ENCODE measurements around the gene SEC62. TPM values are rescaled to one million over a fixed set of nuclear protein-coding genes. Genes with fewer than 3 reads are reported as not detected.

The SEC62 gene
- polyA plus RNA-seq, 1 donor from 2014 or later: 41.9 TPM

DNA sequence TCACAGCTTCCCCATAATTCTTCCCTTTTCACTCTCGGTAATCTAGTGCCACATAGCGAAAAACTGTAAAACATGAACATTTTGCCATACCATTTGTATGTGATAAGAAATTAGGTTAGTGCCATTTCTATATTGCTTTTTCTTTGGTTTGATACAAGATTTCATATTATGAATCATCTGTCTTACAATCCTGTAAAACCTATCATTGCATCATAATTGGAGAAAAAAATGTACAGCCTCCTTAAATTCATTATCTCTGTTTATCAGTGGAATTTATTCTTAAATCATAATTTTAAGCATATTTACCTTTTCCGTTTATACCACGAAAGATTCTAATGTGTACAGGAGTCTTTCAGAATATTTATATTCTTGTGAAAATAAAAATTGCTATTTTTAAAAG, 23.8 kb downstream of the SEC62 start:
- Histone ChIP-seq H2AFZ (ENCODE audit: low read depth, low read length) (no peak overlapping the region), H4K20me1 (ENCODE audit: insufficient read depth) (no peaks in the 10 kb centered on the region), H3K27ac (ENCODE audit: low read length) (no peak overlapping the region), H3K9me3 (ENCODE audit: low read length) (no peaks in the 10 kb centered on the region), H3K79me2 (replicated peaks; ENCODE audit: insufficient read depth, low read length) (no peaks in the 10 kb centered on the region), H3K4me3 (ENCODE audit: low read length) (no peak overlapping the region), H3K9me2 (ENCODE audit: insufficient read depth, low read length) (no peaks in the 10 kb centered on the region), H3K36me3 (ENCODE audit: insufficient read depth, low read length) (peaks cover 12% of the 10 kb centered on the region), H3K9ac (ENCODE audit: low read length) (no peak overlapping the region), H3K4me2 (ENCODE audit: low read length) (no peak overlapping the region), H3K27me3 (ENCODE audit: insufficient read depth, low read depth, low read length) (no peaks in the 10 kb centered on the region), H3F3A (ENCODE audit: insufficient read depth, low read length, poor library complexity, severe bottlenecking) (no peaks in the 10 kb centered on the region)
- TF ChIP-seq POLR2AphosphoS5 (IDR thresholded peaks at IDR 0.05) (no peak), MXI1 (conservative IDR thresholded peaks at IDR 0.05; ENCODE audit: poor library complexity, severe bottlenecking) (no peak), EP300 (conservative IDR thresholded peaks at IDR 0.05; ENCODE audit: poor library complexity, severe bottlenecking) (no peak), EZH2 (IDR thresholded peaks at IDR 0.05; ENCODE audit: borderline replicate concordance, insufficient read depth, low read length, poor library complexity, severe bottlenecking) (no peak), TAF1 (IDR thresholded peaks at IDR 0.05; ENCODE audit: low read depth) (no peak), SMC3 (conservative IDR thresholded peaks at IDR 0.05; ENCODE audit: poor library complexity) (no peak), RAD21 (conservative IDR thresholded peaks at IDR 0.05) (no peak)
- TF ChIP-seq, protein P1, sequence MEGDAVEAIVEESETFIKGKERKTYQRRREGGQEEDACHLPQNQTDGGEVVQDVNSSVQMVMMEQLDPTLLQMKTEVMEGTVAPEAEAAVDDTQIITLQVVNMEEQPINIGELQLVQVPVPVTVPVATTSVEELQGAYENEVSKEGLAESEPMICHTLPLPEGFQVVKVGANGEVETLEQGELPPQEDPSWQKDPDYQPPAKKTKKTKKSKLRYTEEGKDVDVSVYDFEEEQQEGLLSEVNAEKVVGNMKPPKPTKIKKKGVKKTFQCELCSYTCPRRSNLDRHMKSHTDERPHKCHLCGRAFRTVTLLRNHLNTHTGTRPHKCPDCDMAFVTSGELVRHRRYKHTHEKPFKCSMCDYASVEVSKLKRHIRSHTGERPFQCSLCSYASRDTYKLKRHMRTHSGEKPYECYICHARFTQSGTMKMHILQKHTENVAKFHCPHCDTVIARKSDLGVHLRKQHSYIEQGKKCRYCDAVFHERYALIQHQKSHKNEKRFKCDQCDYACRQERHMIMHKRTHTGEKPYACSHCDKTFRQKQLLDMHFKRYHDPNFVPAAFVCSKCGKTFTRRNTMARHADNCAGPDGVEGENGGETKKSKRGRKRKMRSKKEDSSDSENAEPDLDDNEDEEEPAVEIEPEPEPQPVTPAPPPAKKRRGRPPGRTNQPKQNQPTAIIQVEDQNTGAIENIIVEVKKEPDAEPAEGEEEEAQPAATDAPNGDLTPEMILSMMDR (IDR thresholded peaks at IDR 0.05; ENCODE audit: poor library complexity, severe bottlenecking): no peak
- TF ChIP-seq, protein P2, sequence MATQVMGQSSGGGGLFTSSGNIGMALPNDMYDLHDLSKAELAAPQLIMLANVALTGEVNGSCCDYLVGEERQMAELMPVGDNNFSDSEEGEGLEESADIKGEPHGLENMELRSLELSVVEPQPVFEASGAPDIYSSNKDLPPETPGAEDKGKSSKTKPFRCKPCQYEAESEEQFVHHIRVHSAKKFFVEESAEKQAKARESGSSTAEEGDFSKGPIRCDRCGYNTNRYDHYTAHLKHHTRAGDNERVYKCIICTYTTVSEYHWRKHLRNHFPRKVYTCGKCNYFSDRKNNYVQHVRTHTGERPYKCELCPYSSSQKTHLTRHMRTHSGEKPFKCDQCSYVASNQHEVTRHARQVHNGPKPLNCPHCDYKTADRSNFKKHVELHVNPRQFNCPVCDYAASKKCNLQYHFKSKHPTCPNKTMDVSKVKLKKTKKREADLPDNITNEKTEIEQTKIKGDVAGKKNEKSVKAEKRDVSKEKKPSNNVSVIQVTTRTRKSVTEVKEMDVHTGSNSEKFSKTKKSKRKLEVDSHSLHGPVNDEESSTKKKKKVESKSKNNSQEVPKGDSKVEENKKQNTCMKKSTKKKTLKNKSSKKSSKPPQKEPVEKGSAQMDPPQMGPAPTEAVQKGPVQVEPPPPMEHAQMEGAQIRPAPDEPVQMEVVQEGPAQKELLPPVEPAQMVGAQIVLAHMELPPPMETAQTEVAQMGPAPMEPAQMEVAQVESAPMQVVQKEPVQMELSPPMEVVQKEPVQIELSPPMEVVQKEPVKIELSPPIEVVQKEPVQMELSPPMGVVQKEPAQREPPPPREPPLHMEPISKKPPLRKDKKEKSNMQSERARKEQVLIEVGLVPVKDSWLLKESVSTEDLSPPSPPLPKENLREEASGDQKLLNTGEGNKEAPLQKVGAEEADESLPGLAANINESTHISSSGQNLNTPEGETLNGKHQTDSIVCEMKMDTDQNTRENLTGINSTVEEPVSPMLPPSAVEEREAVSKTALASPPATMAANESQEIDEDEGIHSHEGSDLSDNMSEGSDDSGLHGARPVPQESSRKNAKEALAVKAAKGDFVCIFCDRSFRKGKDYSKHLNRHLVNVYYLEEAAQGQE (IDR thresholded peaks at IDR 0.05; ENCODE audit: borderline replicate concordance): no peak

DNA sequence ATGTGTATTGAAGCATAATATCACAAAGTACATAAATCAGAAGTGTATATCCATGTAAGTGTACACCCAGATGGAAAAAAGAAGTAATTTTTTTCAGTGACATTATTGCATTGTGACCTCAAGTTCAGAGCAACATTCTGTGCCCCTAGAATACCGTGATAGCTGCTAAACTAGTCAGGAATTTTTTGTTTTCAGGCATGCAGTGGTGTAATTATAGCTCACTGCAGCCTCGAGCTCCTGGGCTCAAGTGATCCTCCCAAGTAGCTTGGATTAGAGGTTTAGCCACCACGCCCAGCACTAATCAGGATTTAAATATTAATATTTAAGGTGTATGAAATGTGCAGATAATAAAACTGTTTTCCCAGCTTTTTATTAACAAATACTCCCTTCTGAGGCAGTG, 25.5 kb downstream of the SEC62 start:
- H3K9me3 ChIP-seq (ENCODE audit: low read length): no peaks in the 10 kb centered on the region
- H3K27ac ChIP-seq (ENCODE audit: low read length): no peak overlapping the region
- H3K36me3 ChIP-seq (ENCODE audit: insufficient read depth, low read length): peaks cover 20% of the 10 kb centered on the region
- H2AFZ ChIP-seq (ENCODE audit: low read depth, low read length): no peak overlapping the region
- no peaks in the 10 kb centered on the region for H3K9me2 ChIP-seq (ENCODE audit: insufficient read depth, low read length)
- H3F3A ChIP-seq (ENCODE audit: insufficient read depth, low read length, poor library complexity, severe bottlenecking): no peaks in the 10 kb centered on the region
- H4K20me1 ChIP-seq (ENCODE audit: insufficient read depth): no peaks in the 10 kb centered on the region
- H3K9ac ChIP-seq (ENCODE audit: low read length): no peak overlapping the region
- TF ChIP-seq POLR2AphosphoS5 (IDR thresholded peaks at IDR 0.05): no peak
- no peak for TF ChIP-seq MXI1 (conservative IDR thresholded peaks at IDR 0.05; ENCODE audit: poor library complexity, severe bottlenecking)
- TF ChIP-seq TAF1 (IDR thresholded peaks at IDR 0.05; ENCODE audit: low read depth): no peak
- TF ChIP-seq, protein P2 (IDR thresholded peaks at IDR 0.05; ENCODE audit: borderline replicate concordance): no peak
- no peak for TF ChIP-seq EP300 (conservative IDR thresholded peaks at IDR 0.05; ENCODE audit: poor library complexity, severe bottlenecking)
- TF ChIP-seq, protein P1 (IDR thresholded peaks at IDR 0.05; ENCODE audit: poor library complexity, severe bottlenecking): no peak
- no peak for TF ChIP-seq SMC3 (conservative IDR thresholded peaks at IDR 0.05; ENCODE audit: poor library complexity)
- no peak for TF ChIP-seq EZH2 (IDR thresholded peaks at IDR 0.05; ENCODE audit: borderline replicate concordance, insufficient read depth, low read length, poor library complexity, severe bottlenecking)
- no peak for TF ChIP-seq RAD21 (conservative IDR thresholded peaks at IDR 0.05)
- no peak overlapping the region for H3K4me2 ChIP-seq (ENCODE audit: low read length)
- no peak overlapping the region for H3K4me3 ChIP-seq (ENCODE audit: low read length)
- no peaks in the 10 kb centered on the region for H3K79me2 ChIP-seq (replicated peaks; ENCODE audit: insufficient read depth, low read length)
- H3K27me3 ChIP-seq (ENCODE audit: insufficient read depth, low read depth, low read length): no peaks in the 10 kb centered on the region

Measured in neural cell (in vitro differentiated cells).